Jurkat, Clone E6-1 (cell line): Measurements from ENCODE around the gene RASGEF1C.

ENCODE experiments used
- DNase-seq: peaks from one replicate; pipeline ENCODE4 v3.0.0-alpha.2; 2011; ENCODE audit warnings: low read depth, low spot score
- H3K4me3 ChIP-seq: 2 replicates; pipeline ENCODE4 v1.5.1; 2011; ENCODE audit warnings: mild to moderate bottlenecking, low read length, control low read depth, moderate library complexity

The RASGEF1C gene

DNA sequence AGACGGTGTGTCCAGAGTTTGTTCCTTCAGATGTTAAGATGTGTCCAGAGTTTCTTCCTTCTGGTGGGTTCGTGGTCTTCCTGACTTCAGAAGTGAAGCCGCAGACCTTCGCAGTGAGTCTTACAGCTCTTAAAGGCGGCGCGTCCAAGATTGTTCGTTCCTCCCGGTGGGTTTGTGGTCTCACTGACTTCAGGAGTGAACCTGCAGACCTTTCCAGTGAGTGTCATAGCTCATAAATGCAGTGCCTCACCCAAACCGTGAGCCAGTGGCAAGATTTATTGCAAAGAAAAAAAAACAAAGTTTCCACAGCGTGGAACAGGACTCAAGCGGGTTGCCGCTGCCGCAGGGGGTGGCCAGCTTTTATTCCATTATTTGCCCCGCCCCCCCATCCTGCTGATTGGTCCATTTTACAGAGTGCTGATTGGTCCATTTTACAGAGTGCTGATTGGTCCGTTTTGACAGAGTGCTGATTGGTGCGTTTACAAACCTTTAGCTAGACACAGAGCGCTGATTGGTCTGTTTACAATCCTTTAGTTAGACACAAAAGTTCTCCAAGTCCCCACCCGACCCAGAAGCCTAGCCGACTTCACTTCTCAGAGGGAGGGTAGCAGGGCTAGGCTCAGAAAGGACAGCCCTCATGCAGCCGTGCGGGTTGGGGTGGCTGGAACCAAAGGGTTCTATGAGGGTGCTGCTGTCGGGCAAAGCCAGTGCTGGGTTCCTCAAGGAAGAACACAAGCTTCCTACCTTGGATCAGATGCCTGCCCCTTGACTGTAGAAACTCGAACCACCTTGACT lies 128.3 kb downstream of the RASGEF1C start:
- DNase-seq, result no peak
- no peak overlapping the region for H3K4me3 ChIP-seq

DNA sequence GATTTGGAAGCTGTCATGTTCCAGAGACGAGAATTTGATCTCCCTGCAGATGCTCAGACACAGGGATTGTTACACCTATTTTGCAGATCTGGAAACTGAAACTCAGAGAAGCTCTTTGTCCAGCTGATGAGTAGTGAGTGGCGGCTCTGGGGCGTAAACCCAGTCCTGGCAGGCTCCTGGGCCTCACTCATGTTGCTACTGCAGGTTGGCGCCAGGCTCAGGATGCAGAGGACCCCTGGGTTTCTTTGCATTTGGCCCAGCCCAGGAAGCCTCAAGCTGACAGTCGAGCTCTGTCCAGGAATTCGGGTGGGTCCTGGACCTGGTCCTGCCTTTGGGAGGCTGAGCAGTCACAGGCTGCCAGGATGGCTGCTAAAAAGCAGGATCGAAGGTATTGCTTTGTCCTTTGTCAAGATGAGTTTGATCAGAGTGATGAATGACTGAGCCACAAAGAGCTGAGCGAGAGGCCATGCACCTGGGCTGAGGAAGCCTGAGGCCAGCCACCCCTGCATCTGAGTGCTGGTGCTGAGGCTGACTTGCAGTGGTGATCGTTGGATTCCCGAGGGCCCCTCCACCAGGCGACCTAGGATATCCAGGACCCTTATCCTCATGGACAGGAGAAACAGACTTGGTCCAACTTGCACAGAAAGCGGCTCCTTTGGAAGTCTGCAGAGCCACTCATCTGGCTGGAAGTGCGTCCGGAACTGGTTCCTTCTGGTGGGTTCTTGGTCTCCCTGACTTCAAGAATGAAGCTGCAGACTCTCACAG lies 129.1 kb downstream of the RASGEF1C start:
- no peak overlapping the region for H3K4me3 ChIP-seq
- no peak for DNase-seq

DNA sequence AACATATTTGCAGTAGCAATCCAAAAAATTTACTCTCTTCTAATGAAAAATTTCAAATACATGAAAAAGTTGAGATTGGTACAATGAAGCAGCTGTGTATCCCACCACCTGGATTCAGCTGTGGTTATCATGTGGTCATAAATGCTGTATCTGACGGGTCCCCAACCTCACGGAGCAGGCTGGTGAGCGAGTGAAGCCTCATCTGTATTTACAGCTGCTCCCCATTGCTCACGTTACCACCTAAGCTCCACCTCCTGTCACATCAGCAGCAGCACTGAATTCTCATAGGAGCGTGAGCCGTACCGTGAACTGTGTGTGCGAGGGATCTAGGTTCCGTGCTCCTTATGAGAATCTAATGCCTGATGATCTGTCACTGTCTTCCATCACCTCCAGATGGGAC lies 130.7 kb downstream of the RASGEF1C start:
- no peak overlapping the region for H3K4me3 ChIP-seq
- DNase-seq, result peak; percentile 66

DNA sequence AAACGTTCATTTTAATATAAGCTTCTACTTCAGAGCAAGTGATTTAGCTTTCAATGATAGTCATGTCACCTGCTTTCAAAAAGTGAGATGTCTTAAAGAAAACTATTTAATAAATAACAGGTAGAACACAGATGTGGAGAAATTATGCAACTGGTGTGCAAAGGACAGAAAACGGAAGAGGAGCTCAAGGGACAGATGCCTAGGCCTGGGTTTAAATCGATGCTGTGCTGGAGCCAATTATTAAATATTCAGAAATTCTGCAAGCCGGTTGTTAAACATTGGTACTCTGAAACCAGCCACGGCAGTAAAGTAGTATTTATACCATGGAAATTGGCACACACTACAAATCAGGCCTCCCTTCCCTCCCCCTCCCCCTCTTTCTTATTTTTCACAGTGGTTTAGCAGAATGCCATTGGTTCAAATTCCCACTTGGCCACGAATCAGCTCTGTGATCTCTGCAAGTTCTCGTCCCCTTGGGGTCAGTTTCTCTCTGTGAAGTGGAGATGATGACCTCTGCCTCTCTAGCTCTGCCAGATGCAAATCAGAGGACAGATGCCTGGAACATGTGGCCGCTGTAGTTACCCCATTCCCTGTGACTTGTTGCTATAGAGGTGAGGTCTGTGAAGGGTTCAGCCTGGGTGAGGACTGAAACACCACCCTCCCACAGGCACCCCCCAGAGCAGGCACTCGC lies 131.3 kb downstream of the RASGEF1C start:
- H3K4me3 ChIP-seq, result no peak overlapping the region
- no peak for DNase-seq

DNA sequence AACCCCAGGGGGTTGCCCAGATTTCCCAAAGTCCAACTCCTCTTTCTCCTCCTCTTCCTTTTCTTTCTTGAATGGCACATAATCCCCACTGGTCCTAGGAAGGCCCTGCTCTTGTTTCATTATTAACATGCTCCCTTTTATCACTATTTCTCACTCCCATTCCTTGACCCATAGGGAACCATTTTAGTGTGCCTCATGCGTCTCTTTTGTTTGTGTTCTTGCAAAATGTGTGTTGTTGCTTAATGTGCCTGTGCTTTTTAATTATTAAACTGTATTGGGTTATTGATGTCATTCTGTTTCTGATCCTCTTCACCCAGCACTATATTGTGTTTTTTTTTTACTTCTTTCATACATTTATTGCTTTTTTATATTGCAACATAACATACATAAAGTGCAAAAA lies 133.3 kb downstream of the RASGEF1C start:
- no peak for DNase-seq

DNA sequence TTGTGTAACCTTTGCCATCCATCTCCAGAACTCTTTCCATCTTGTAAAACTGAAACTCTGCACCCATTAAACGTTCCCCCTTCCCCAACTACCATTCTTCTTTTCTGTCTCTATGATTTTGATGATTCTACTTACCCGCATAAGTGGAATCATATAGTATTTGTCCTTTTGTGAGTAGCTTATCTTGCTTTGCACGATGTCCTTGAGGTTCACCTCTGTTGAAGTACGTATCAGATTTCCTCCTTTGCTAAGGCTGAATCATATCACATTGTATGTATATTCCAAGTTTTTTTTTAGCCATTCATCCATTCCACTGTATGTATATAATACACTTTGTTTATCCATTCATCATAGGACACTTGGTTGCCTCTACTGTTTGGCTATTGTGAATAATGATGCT lies 134.5 kb downstream of the RASGEF1C start:
- no peak for DNase-seq
- H3K4me3 ChIP-seq, result no peak overlapping the region

More for the DNA sequence above, 133.3 kb downstream of the RASGEF1C start:
- no peak overlapping the region for H3K4me3 ChIP-seq

DNA sequence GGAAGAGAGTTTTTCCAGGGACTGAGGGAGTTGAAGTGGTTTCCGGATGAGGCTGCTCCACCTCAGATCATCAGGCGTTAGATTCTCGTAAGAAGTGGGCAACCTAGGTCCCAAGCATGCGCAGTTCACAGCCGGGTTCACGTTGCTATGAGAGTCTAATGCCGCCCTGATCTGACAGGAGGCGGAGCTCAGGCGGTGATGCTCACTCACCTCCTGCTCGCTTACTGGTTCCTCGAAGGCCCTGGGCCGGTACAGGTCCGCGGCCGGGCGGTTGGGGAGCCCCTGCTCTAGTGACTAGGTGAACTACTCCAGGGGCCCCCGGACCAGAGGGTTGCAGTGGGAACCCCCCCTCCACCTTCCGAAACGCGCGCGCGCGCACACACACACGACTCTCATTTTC lies 136.5 kb downstream of the RASGEF1C start:
- no peak overlapping the region for H3K4me3 ChIP-seq
- DNase-seq, result no peak

DNA sequence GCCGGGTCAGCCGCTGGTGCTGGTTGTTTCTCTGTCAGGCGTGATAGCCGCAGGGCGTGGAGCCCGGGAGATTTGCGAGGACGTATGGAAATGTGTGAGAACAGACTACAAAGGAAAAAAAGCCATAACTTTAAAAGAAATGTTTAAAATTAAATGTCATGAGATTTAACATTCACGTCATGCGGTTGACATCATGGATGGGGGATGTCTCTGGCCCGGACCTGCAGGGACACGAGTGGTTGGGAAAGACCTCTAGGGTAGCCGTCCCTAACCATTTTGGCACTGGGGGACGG lies 136.8 kb downstream of the RASGEF1C start:
- H3K4me3 ChIP-seq, result no peak overlapping the region
- DNase-seq, result no peak

DNA sequence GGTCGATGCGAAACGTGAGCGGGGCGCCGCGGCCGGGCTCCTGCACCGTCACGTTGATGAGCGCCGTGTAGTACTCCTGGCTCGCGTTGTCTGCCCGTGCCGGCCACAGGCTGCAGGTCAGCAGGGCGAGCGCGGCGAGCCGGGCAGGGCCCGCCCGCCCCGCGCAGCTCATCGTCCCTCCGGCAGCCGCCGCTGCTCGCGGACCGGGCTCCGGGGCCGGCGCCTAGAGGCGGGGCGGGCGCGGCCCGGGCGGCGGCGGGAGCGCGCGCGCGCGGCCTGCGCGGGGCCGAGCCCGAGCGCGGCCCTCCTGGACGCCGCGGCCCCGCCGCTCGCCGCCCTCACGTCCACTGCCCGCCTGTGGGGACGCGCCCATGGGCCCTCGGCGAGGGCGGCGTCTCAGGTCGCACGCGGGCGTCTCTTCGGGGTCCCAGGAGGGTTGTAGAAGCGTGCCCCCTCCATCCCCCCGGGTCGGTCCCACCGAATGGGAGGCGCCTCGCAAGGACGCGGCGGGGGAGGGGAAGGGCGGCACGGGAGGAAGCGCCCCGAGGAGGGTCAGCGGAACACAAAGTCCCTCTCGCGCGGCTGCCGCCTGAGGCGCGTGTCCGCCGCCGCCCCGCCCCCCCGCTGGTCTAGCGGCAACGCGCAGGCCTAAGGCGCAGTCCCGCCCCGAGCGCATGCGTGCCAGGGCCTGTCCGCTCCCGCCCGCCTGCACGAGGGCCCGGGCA lies 137.3 kb downstream of the RASGEF1C start, which contains the start of gene RNF130:
TSS of gene RNF130 (minus strand) at position 229 of the 725 bp plus-strand sequence. CDS start at position 172, 57 bp downstream.
- peak; percentile 76 for DNase-seq
- peak within 1 kb of the TSS; percentile 89 for H3K4me3 ChIP-seq

DNA sequence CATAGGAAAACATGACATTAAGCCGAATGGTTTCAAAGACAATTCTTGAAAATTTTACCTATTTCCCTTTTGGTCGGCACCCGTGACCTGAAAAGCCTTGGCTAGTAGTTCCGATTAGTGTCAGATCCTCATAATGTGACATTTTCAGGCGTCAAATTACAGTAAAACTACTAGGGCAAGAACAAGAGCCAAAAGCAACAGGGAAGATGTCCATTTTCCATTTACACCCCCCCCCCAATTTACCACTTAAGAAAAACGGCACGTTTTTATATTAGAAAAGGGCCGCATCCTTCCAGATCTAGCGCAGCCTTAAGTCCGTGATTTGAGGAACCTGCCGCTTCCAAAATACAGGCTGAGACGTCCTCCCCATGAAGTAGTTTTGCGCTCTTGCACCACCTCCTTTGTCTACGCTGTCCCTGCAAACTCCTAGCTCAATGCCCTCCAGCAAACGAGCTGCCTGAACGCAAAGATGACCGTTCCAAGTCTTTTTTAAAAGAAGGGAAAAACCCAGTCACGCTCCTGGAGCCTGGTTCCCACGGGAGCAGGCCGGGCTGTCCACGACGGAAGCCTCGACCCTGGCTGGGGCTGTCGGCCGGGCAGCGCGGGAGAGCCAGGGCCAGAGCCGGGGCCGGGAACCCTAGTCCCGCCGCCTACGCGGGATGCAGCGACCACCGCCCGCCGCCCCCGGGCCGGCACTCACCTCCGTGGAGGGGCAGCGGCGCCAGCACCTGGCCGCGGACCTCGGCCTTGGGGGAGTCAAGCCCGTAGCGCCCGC lies 138.1 kb downstream of the RASGEF1C start:
- DNase-seq, result no peak
- H3K4me3 ChIP-seq, result peak overlapping the region; percentile 89

DNA sequence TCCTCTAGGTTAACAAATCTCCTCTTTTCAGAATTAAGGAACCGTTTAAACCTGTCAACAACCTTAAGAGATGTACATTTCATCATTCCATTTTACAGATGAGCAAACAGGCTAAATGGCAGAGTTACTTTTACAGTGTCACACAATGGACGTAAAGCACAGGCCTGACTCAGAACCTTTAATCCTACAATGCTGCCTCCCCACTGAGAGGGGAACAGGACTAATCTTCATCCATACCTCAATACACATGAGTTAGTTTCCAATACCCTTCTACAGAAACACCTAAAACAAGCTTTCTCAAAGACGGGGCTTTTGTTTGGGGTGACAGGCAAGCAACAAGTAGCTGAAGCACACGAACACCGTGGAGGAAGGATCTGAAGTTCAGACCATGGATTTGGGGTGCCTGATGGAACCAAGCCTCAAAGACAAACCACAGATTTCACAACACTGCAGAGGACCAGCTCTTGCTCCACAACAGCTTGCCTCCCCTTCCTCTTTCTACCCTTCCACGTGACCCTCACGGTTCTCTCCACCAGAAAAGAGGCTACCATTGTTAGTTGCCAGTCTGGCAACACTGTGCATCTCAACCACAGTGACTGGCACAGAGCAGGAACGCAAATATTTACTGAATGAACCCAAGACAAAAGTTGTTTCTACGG lies 139.3 kb downstream of the RASGEF1C start:
- no peak for DNase-seq
- peak overlapping the region; percentile 89 for H3K4me3 ChIP-seq

DNA sequence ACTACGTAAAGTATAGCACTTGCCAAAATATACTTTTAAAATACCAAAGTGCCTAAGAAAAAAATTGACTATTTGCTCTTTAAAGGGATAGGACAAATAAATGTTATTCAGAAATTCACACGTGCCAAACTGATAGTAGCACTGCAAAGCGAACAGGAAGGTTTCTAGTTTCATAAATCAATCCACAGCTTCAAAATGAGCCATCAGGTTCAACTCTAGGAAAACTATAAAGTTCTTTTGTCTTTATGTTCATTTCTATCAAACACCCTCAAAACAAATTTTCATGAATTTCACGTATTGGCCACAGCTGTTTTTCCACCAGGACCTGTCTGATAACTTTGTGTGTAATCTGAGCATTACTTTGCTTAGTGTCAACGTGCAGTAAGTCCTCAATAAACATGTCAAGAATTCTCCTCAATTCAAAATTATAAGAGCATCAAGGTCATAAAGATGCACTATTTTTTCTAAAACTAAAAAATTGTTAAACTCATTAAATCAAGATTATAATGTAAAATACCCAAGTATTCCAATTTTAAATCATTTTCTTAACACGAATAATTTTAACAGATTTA lies 140.4 kb downstream of the RASGEF1C start:
- DNase-seq, result no peak
- no peak overlapping the region for H3K4me3 ChIP-seq

DNA sequence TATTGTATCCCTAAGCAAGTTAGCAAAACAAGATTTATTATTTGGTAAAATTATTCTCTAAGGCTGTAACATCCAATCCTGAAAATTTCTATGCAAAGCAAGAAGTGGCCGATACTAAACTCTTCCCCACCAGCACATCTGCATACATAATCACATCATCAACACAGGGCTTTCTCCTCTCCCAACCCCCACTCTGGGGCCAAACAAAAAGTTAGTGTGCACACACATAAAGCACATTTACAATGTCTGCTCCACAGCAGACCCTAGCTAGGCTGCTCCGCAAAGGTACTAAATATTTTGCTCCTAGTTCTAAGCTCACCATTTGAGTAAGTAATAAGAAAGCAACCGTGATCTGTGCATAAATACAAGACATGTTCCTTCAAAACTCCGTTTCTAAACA lies 141.0 kb downstream of the RASGEF1C start:
- DNase-seq, result no peak
- no peak overlapping the region for H3K4me3 ChIP-seq

DNA sequence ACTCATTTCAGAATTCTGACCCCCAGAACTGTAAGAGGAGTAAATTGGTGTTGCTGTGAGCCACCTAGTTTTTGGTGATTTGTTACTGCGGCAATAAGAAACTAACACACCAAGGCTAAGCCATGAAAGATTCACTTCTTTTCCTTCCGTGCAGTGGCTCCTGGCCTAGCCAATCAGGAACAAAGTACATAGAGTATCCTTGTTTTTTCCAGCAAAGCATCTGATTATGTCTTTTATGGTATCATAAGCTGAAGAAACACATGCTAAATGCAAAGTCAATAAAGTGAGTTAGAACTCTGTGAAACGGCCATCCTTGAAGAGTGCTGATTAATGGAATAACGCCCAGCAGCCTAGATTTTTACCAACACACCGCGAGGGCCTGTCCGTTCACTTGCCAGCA lies 148.8 kb downstream of the RASGEF1C start:
- H3K4me3 ChIP-seq, result no peak overlapping the region
- DNase-seq, result no peak

DNA sequence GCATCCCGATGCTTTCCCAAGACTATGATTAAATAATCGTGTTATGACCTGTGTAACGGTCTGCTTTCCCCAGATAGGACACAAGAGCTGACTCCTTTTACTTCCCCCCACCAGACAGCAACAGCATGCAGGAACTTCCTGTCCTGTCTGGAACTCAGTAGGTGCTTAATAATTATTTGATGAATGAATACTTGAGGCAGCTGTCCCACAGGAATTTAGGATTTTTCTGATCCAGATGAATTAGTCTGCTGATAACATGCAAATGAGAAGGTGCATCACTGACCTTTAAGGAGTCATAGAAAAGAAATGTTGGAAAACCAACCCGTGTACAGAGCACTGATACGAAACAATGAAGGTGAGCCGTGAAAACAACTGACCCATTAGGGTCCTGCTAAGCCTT lies 149.7 kb downstream of the RASGEF1C start:
- H3K4me3 ChIP-seq, result no peak overlapping the region
- no peak for DNase-seq

DNA sequence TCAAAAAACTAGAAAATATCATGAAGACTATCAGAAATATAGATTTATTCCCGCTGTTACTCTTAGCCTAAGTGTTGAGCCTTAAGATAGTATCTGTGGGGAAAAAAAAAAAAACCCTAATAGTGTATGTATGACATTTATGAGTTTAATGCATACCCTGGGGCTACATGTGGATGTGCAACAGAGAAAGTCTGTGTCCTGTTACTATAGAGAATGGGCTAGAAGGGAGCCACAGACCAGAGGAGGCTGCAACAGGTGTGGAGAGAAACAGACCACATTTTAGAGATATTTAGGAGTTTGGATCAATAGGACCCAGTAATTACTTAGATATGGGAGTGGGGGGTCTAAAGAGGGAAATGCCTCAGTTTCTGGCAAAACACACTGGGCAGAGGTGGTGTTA lies 152.9 kb downstream of the RASGEF1C start:
- no peak for DNase-seq
- no peak overlapping the region for H3K4me3 ChIP-seq

DNA sequence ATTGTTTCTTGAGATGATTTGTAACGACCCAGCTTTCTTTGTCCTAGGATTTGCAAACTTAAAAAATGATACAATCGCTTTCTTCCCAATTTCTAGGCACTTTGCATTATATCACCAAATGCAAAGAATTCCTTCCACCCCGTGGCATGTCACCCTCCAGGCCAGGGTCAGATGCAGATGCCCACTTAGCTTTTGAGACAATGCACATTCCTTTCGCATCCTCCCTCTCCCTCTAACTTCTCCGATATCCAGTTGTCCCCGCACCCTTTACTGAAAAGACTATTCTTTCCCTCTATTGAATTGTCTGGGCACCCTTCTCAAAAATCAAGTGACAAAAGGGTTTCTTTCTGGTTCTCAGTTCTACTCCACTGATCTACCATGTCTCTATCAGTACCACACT lies 154.8 kb downstream of the RASGEF1C start:
- no peak for DNase-seq
- no peak overlapping the region for H3K4me3 ChIP-seq

DNA sequence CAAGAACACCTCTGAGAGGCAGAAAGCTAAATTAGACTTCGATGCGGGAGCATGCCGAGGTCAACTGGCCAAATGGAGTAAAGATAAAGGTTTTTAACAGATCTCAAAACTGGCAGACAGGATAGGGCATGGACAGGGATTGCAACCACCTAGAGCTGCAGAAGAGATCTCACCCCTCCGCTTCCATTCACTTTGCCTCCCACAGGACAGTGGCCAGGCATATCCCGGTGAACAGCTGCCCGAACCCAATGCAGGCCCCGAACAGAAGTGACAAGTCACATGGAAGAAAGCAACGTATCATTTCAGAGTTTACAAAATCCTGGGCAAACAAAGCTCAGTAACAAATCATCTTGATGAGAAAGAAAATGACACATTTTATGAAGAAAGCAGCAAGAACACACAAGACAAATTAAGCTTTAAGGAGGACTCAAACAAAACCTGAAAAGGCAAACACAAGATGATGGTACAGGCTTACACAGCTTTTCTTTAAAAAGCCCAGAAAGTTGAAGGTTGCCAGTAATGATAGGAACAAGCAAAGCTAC lies 155.9 kb downstream of the RASGEF1C start:
- no peak for DNase-seq
- no peak overlapping the region for H3K4me3 ChIP-seq
